GM21447 (cell line): Measurements from ENCODE around the gene SLC36A2.
"Not testable (repeated sequence)": the region's sequence is repeated elsewhere in the genome, so short reads cannot be mapped to it uniquely, and the experiment has no call there.

Source experiments
- ATAC-seq: cut with Tn5 transposase; IDR thresholded peaks from one replicate; pipeline ENCODE4 v1.9.1; 2021; ENCODE audit not compliant: unreplicated experiment

SLC36A2 gene

DNA sequence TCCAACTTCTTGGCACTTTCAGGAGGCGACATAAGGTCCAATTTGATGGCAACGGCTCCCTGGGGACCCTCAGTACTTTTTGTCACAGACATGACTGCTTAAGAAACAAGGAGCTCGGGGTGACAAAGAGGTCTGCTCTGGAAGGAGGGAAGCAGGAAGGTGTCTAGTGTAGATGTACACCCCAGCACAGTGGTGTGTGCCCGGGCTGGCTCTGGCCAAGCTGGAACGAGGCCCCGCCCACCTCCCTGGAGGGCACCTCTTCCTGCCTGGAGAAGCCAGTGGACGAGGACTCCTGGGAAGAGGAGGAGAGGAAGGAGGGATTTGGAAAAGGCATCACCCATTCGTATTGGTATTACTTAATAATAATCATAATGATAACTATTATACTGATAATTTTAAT is at the start of gene SLC36A2:
Gene SLC36A2, minus strand, starts transcription at position 191 of the 400 bp plus-strand sequence. Its CDS starts 99 bp downstream, at position 92.
- no peak for ATAC-seq

DNA sequence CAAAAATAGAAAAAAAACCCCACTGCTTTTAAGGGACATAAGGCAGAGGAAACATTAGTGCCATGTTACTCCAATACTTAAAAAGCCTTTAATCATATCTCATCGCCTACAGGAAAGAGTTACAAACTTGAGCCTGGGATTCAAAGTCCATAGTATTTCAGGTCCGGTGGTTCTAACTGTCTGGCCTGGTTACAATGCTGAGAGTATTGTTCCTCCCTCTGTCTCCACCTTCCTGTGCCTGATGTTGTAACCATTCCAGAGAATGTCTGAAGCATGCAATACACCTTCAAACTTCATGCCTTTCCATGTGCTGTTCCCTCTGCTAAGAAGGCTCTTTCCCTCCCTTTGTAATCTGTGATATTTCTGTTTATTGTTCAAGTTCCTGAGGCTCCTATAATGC is 41.6 kb upstream of the SLC36A2 start:
- ATAC-seq: no peak

DNA sequence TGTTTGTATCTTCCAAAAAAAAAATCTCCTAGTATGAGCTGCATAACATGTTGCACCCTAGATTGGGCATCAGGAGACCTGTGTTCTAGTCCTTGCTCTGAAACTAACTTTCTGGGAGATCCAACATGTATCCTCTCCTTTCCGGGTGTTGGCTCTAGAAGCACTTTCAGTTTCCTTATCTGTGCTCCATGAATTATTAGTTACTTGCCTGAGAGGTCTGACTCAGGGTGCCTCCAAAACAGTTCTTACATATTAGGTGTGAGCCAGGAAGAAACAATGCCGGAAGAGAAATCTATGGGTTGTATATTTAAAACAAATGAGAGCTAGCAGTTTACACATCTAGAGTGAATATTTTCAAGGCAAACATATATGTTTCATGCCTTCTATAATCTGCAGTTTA is 36.7 kb upstream of the SLC36A2 start:
- ATAC-seq: no peak

DNA sequence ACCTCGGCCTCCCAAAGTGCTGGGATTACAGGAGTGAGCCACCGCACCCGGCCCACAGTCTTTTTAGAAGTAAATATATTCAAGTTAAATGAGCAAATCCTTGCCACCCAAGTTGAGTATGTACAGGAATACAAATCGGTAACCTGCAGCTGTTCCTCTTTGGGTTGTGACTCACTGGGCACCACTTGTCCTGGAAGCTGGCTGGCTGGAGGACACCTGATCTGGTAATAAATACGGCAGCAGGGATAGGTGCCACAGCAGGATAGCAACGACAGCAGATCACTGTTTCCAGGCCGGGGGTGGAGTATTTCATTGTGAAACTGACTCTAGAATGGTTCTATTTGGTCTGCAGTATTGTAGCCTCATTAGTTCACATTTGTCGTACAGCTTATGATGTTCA is 35.7 kb upstream of the SLC36A2 start:
- ATAC-seq: no peak

DNA sequence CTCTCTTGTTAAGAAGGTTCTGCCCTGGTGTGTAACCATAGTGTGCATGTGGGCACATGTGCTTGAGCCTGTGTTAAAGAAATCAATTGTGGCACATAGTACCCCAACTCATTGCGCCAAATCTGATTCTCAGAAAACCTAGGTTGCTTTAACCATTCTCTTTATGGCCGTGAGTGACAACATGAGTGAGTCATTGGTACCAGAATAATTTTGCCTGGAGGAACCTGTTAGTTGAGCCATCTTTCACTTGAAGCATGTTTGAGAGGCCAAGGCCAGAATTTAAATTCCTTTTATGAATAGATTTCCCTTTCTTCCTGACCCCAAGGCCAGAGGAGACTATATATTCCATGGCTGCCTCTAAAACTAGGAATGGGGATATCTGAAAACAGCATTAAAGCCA is 35.2 kb upstream of the SLC36A2 start:
- ATAC-seq: no peak

DNA sequence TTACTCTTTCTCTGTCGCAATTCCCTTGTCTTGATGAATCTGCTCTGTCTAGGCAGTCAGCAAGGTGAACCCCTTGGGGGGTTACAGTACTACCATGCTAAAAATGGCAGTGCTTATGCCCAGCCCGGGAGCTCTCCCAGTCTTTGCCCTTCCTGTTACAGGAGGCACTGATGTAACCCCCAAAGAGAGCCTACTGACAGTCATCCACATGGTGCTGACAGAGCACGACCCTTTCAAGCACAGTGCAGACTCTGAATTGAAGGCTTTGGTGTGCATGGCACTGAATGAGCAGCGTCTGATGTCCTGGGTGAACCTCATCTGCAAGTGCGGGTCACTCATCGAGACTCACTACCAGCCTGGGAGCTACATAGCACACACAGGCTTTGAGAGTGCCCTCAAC is 34.5 kb upstream of the SLC36A2 start:
- ATAC-seq: no peak

DNA sequence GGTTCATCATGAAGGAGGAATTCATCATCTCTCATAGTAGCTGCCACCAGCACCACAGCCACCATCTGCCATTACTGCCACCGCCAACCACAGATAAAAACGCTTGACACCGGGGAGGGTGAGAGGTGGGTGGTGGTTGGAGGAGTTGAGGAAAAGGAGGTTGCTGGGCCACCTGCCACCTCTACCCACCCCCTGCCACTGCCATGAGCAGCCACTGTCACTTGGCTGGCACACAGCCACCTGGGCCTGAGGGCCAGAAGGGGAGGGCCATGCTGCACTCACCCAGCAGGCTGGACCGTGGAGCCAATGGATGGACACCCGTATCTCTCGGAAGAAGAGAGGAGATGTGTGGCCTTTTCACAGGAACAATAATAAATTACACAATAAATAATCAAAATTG is 31.3 kb upstream of the SLC36A2 start:
- ATAC-seq: no peak

DNA sequence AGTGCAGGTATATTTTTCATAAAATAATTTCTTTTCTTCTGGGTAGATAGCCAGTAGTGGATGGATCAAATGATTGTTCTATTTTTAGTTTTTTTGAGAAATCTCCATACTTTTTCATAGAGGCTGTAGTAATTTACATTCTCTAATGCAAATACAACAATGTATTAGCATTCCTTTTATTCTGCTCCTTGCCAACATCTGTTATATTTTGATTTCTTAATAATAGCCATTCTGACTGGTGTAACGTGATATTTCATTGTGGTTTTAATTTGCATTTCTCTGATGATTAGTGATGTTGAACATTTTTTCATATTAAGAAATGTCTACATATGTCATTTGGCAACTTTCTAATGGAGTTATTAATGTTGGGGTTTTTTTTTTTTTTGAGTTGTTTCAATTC is 27.2 kb upstream of the SLC36A2 start:
- no peak for ATAC-seq

DNA sequence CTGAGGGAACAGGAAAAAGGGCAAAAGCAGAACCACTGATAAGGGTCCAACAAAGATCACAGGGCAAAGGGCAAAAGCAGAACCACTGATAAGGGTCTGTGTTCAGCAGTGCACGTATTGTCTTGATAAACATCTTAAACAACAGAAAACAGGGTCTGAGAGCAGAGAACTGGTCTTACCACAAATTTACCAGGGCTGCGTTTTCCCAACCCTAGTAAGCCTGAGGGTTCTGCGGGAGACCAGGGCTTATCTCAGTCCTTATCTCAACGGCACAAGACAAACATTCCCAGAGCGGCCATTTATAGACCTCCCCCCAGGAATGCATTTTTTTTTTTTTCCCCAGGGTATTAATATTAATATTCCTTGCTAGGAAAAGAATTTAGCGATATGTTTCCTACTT is 19.7 kb upstream of the SLC36A2 start:
- not testable (repeated sequence) for ATAC-seq

DNA sequence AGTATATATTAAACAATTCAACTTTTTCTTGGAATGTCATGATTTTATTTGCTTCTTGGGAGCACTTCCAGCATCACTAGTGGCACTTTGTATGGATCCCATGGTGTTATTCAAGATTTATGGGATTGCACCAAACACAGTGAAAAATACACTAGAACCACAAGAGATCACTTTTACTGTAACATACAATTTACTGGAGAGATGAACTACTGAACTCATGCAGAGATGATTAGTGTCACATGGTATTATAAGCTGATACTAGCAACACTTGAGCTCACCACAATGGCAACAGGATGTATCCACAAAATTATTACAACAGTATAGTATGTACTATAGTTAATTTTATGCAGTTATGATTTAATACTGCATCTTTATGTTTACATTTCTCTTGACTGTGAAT is 16.3 kb upstream of the SLC36A2 start:
- no peak for ATAC-seq

DNA sequence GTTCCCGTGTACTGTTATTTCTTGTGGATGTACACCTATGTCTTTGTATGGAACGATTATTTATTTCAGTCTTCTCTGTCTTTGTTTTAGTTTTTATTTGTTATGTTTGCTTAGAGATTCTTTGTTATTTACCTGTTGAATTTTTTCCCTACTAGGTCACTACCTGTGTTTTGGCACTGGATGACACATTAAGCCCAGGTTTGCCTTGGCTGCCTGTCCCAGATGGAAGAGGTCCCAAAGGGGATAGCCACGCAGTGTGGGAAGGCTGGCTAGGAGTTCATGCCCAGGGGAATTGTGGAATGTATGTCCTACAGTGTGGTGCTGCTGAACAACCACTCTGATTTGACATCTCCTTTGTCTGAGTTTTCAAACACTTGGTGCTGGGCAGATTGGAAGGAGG is 15.6 kb upstream of the SLC36A2 start:
- no peak for ATAC-seq

DNA sequence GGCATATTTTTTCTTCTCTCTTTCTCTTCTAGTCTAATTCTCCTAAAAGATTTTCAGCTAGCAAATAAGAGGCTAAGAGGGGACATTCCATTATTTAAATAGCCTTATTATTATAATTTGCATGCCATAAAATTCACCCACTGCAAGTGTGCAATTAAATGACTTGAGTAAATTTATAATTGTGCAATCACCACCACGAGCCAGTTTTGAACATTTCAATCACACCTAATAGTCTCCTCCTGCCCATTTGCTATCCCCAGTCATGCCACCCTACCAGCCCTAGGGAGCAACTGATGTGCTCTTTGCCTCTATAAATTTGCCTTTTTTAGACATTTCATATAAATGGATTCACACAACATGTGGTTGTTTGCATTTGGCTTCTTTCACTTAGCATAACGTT is 12.0 kb upstream of the SLC36A2 start:
- ATAC-seq: no peak

DNA sequence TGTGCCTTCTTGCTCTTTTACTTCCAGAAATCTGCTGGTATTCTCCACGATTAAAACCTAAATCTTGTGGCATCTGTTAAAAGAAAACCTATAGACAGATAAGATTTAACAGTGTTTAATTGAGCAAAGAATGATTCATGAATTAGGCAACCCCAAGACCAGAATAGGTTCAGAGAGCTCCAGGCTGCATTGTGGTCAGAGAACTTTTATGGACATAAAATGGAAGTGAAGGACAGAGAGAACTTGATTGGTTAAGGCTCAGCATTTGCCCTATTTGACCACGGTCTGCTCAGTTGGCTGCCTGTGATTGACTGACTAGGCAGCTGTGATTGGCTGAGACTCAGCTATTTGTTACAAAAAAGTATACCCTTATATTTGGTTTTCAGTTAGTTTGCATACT is 10.4 kb upstream of the SLC36A2 start:
- ATAC-seq: no peak

DNA sequence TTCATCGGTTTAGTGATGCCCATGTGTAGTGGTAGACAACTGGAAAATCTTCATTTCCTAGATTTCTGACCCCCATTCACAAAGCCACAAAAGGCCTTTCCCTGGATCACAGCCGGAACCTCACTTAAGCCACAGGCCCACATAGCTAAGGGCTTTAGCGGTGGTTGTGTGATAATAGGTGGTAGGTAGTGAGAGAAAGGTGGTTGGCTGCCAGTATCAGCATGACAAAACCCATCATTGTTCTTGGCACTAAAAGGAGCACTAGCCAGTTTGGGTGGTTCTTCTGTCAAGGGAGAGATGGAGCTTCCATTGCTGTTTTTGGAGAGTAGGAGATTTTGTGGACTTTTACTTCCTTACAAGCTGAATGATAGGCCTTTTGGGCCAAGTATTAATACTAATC is 9.7 kb upstream of the SLC36A2 start:
- no peak for ATAC-seq

DNA sequence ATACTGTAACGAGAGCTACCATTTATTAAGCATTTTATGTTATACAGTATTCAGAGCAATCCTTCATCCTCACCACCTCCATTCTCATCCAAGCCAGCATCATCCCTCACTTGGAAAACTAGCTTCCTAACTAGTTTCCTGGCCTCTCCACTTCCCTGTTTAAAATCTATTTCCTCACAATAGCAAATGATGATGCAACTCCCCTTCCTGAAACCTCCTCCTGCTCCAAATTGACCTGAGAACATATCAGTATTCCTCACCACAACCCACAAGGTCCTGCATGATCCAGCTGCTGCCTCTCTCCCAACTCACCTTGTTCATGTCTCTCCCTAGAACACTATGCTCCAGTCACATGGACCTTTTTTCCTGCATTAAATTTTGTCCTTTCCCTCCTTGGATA is 4.3 kb upstream of the SLC36A2 start:
- no peak for ATAC-seq

DNA sequence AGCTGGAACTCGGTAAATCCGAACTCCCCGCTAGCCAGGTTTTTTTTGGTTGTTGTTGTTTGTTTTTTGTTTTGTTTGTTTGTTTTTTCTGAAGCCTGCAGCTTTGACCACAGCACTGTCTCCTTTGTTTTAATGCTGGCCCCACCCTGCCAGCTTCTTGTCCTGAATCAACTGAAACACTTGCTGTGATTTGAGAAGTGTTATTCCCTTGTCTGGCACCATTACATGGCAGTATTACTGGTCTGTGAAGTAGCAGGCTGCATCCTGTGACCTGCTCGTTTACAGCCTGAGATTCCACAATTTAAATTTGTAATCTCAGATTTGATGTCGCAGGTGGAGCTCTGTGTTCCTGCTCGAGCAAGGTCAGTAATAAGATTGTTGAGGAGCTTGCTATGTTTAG is 1.4 kb upstream of the SLC36A2 start:
- no peak for ATAC-seq

DNA sequence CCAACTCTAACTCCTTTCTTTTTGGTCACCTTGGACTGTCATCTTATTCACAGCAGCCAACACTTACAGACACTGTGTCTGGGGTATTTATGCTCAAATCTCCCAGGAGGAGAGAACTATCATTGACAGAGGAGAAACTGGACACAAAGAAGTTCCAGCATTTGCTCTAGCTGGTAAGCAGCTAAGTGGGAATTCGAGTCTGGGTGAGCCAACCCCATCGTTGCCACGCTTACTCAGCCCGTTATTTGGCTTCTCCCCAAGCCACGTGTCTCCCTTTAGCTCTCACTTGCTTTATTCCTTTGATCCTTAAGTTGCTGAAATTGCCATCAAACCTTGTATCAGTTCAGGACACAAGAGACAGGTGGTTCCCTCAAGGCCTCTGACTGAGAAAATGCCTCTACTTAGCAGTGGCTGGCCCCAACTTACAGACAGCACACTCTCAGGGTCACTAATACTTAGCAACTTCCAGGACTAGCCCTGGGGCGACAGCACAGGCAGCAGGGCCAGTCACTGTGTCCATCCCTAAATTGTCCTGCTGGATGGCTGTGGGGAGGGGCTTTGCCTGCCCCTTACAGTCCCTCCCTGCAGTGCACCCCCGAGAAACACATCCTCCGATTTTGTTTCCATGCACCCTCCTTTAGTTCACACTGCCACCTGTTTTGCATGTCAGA is 1.4 kb downstream of the SLC36A2 start:
- ATAC-seq: no peak

DNA sequence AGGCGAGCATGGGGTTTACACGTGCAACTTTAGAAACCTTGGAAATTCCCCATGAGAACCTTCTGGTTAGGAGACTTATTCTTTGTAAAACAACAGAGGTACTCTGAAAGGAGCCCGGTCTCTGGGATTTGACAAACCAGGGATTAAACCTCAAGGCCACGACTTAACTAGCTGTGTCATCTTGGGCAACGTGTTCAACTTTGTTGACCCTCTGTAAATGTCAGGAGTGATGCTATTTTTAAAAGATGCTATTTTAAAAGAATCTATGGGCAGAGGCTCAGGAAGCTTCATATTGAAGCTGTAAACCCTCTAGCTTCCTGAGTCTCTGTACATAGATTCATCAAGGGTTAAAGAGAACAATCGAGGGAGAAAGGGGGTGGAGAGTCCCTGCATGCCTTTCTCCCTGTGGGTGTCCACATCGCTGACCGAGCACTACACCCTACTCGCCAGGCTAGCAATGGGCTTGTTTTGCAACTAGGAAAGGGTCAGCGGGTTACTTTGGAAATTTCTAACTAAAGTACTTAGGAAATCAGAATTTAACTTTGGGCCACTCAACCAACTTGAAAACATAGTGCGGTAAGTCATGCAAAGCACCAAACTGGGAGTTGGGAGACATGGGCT is 2.1 kb downstream of the SLC36A2 start:
- ATAC-seq: no peak

DNA sequence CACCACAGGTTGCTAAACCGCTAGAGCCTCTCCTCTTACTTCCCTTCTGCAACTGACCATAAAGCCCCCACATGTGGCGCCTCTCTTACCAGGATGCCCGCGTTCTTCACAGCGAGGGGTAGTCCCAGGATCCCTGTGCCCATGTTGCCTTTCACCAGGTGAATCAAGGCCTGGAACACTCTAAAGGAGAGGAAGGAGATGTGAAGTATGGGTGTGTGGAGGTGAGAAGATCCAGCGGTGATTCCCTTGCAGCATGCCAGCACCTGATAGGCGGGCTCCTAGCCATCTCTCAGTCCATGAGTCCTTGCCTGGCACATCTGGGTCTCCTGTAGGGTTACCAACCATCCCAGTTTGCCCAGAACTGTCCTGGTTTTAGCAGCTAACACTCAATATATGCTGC is 3.3 kb downstream of the SLC36A2 start:
- no peak for ATAC-seq

DNA sequence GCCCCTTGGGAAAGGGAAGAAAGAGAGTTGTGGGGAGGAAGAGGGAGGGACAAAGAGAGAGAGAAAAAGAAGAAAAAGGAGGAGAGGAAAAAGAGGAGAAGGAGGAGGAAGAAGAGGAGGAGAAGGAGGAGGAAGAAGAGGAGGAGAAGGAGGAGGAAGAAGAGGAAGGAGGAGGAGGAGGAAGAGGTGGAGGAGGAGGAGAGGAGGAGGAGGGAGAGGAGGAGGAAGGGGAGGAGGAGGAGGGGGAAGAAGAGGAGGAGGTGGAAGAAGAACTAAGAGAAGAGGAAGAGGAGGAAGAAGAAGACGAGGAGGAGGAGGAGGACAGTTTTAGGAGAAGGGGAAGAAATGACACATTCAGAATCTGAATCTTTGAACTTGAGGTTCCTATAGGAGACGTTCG is 7.4 kb downstream of the SLC36A2 start:
- ATAC-seq: no peak

DNA sequence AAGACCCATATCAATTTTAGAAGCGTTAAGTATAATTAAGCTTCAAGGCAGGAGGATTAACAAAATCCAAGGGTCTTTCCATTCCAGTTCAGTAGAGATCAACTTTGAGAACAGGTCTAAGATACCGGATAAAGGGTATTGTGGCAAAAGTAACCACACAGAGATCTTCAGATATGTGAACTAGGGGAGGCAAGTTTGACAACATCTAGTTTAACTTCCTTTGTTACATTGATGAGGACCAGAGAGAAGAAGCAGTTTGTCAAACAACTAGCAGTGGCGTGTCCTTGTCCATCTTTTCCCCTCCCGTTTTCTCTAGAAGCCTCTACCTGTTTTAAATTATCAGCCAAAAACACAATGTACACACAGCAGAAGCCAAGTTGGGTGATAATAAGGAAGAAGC is 8.6 kb downstream of the SLC36A2 start:
- no peak for ATAC-seq

DNA sequence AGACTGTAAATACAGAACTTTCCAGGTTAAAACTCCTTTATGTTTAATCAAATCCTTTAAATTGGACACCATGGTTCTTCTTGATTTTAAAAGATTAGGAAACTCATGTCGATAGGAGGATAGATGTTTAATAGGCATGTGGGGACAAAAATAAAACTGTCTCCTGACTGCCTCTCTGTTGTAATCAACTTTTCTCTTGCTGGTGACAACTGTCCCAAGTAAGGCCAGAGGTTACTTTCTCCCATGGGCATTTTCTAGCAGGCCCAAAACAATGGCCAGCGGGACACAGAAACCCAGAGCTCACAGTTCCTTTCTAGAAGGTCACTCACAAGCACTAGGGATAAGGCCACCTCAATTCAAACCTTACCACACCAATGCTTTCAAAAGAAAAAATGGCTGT is 14.5 kb downstream of the SLC36A2 start:
- no peak for ATAC-seq

DNA sequence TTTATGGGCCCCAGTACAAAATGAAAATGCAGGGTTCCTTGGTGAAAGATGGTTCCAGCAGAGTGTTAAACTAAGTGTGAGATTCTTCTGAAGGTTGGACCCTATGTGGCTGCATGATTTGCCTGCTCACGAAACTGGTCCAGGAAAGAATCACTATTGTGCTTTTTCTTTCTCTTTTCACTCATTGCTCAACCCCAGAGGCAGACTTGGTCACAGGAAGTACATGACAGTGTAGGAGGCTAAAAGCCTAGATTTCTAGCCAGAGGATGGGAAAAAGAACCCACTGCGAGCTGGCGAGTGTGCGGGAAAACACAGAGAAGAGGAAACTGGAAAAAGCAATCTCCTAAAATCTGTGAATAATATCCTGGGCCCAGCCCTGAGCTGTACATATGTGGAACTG is 18.6 kb downstream of the SLC36A2 start:
- ATAC-seq: no peak
